H1 (cell line): Measurements from ENCODE around the gene NRL. TPM values are rescaled to one million over a fixed set of nuclear protein-coding genes. Genes with fewer than 3 reads are reported as not detected.

ENCODE experiments used
- CTCF ChIA-PET: fragments of 300-600 bp; sonication (Branson Sonifier 250); formaldehyde crosslinking; loops from one replicate; lab custom pipeline; 2021; ENCODE audit not compliant: partially characterized antibody; lab: Charles Lee
- POLR2A ChIA-PET: fragments of 300-600 bp; sonication (Branson Sonifier 250); formaldehyde crosslinking; loops from one replicate; lab custom pipeline; 2021; ENCODE audit warnings: inconsistent platforms; ENCODE audit not compliant: partially characterized antibody; lab: Charles Lee
- DNase-seq, 2 experiments: peaks; one replicate each; pipeline versions ENCODE4 v3.0.0 to v3.0.0-alpha.2; 2010 to 2022; ENCODE audit warnings: low spot score in 2 of 2, low read depth in 1 of 2, mixed read lengths in 1 of 2
- FAIRE-seq: peaks from 2 replicates; lab custom pipeline; 2011; peaks lifted over from hg19 to GRCh38; lab: Jason Lieb, UNC
- H2AFZ ChIP-seq: 2 replicates; pipeline ENCODE4 v1.8.1; 2012; ENCODE audit warnings: low read length, inconsistent platforms
- H2AK5ac ChIP-seq: 2 replicates; pipeline ENCODE4 v1.6.1; 2013; ENCODE audit warnings: low read depth, low read length
- H2BK120ac ChIP-seq: replicated peaks from 2 replicates; pipeline ENCODE3; 2013; ENCODE audit warnings: low read depth, low read length, inconsistent platforms
- H2BK12ac ChIP-seq: 2 replicates; pipeline ENCODE4 v1.6.1; 2013; ENCODE audit warnings: low read depth, low read length
- H2BK15ac ChIP-seq: 2 replicates; pipeline ENCODE4 v1.6.1; 2013; ENCODE audit warnings: low read length
- H2BK20ac ChIP-seq: 2 replicates; pipeline ENCODE4 v1.6.1; 2013; ENCODE audit warnings: low read length
- H2BK5ac ChIP-seq: 2 replicates; pipeline ENCODE4 v1.6.1; 2013; ENCODE audit warnings: low read depth, low read length
- H3K14ac ChIP-seq: 2 replicates; pipeline ENCODE4 v1.6.1; 2013; ENCODE audit warnings: inconsistent platforms; ENCODE audit not compliant: insufficient read length
- H3K18ac ChIP-seq: 2 replicates; pipeline ENCODE4 v1.6.1; 2013; ENCODE audit warnings: low read length; ENCODE audit errors: extremely low read depth
- H3K23ac ChIP-seq: 2 replicates; pipeline ENCODE4 v1.6.1; 2013; ENCODE audit warnings: inconsistent platforms; ENCODE audit not compliant: insufficient read length
- H3K23me2 ChIP-seq: 2 replicates; pipeline ENCODE4 v1.6.1; 2013; ENCODE audit warnings: low read depth, low read length
- H3K27ac ChIP-seq: 2 replicates; pipeline ENCODE4 v1.6.1; 2011; ENCODE audit warnings: low read depth, low read length, inconsistent platforms
- H3K27me3 ChIP-seq, 4 experiments: replicated peaks in 1 of 4; 1 replicate in 1 of 4; 2 replicates in 3 of 4; pipeline versions ENCODE4 v1.6.1 to v1.8.1; 2011 to 2013; ENCODE audit warnings: low read length in 3 of 4, mild to moderate bottlenecking in 3 of 4, inconsistent platforms in 2 of 4, mixed read lengths in 2 of 4, moderate library complexity in 1 of 4; ENCODE audit not compliant: control insufficient read depth in 3 of 4, insufficient read depth in 3 of 4; ENCODE audit errors: extremely low read depth in 1 of 4
- H3K36me3 ChIP-seq, 4 experiments: 2 replicates each; pipeline versions ENCODE4 v1.6.1 to v1.8.1; 2011 to 2013; ENCODE audit warnings: mild to moderate bottlenecking in 4 of 4, low read length in 3 of 4, moderate library complexity in 2 of 4, control low read depth in 1 of 4, inconsistent platforms in 1 of 4; ENCODE audit not compliant: insufficient read depth in 4 of 4, control insufficient read depth in 2 of 4
- H3K4ac ChIP-seq: replicated peaks from 2 replicates; pipeline ENCODE3; 2013; ENCODE audit warnings: low read length, low read depth, mixed read lengths, inconsistent platforms; ENCODE audit not compliant: insufficient read length
- H3K4me1 ChIP-seq, 4 experiments: replicated peaks in 1 of 4; 1 replicate in 1 of 4; 2 replicates in 3 of 4; pipeline versions ENCODE4 v1.6.1 to v1.8.1; 2011 to 2013; ENCODE audit warnings: low read length in 3 of 4, inconsistent platforms in 2 of 4, mixed read lengths in 1 of 4; ENCODE audit not compliant: insufficient read depth in 4 of 4, control insufficient read depth in 3 of 4
- H3K4me2 ChIP-seq, 2 experiments: 2 replicates each; pipeline versions ENCODE4 v1.6.1 to v1.8.1; 2011 to 2013; ENCODE audit warnings: low read depth in 2 of 2, low read length in 2 of 2, control low read depth in 1 of 2, inconsistent platforms in 1 of 2, mild to moderate bottlenecking in 1 of 2; ENCODE audit not compliant: insufficient read depth in 1 of 2
- H3K4me3 ChIP-seq, 4 experiments: fragments of 200-600, 300-600 bp in 1 of 4; sonication (generic), shearing (Covaris generic), sonication (Bioruptor Twin) in 1 of 4; 2 replicates each; pipeline versions ENCODE4 v1.5.1 to v1.8.1; 2011 to 2016; ENCODE audit warnings: low read length in 4 of 4, low read depth in 3 of 4, control low read depth in 2 of 4, inconsistent platforms in 2 of 4, mild to moderate bottlenecking in 2 of 4, mixed read lengths in 1 of 4, moderate library complexity in 1 of 4; ENCODE audit not compliant: insufficient read depth in 2 of 4; ENCODE audit errors: extremely low read depth in 1 of 4
- H3K56ac ChIP-seq: replicated peaks from 2 replicates; pipeline ENCODE3; 2013; ENCODE audit warnings: low read depth, mild to moderate bottlenecking, mixed read lengths, low read length, inconsistent platforms; ENCODE audit not compliant: insufficient read length
- H3K79me1 ChIP-seq: 2 replicates; pipeline ENCODE4 v1.6.1; 2013; ENCODE audit warnings: low read depth, low read length, control low read depth
- H3K79me2 ChIP-seq, 2 experiments: 2 replicates each; pipeline versions ENCODE4 v1.6.1 to v1.8.1; 2012 to 2013; ENCODE audit warnings: low read length in 2 of 2, mild to moderate bottlenecking in 2 of 2, inconsistent platforms in 1 of 2; ENCODE audit not compliant: insufficient read depth in 2 of 2, control insufficient read depth in 1 of 2
- H3K9ac ChIP-seq, 4 experiments: replicated peaks in 1 of 4; 1 replicate in 1 of 4; 2 replicates in 3 of 4; pipeline versions ENCODE4 v1.6.1 to v1.8.1; 2011 to 2013; ENCODE audit warnings: low read depth in 3 of 4, low read length in 3 of 4, control low read depth in 2 of 4, mild to moderate bottlenecking in 2 of 4, moderate library complexity in 2 of 4, inconsistent platforms in 1 of 4; ENCODE audit errors: extremely low read depth in 1 of 4
- H3K9me3 ChIP-seq, 2 experiments: 2 replicates each; pipeline versions ENCODE4 v1.6.1 to v1.8.1; 2012 to 2013; ENCODE audit warnings: mild to moderate bottlenecking in 2 of 2, moderate library complexity in 2 of 2, control low read depth in 1 of 2, inconsistent platforms in 1 of 2, low read depth in 1 of 2, low read length in 1 of 2, mixed read lengths in 1 of 2; ENCODE audit not compliant: insufficient read depth in 2 of 2
- H4K20me1 ChIP-seq, 2 experiments: replicated peaks in 1 of 2; 2 replicates each; pipeline versions ENCODE3 to v1.8.1; 2011 to 2013; ENCODE audit warnings: inconsistent platforms in 2 of 2, low read length in 2 of 2, mild to moderate bottlenecking in 1 of 2; ENCODE audit not compliant: insufficient read depth in 2 of 2, control insufficient read depth in 1 of 2
- H4K5ac ChIP-seq: 2 replicates; pipeline ENCODE4 v1.6.1; 2013; ENCODE audit warnings: low read length, low read depth, mixed read lengths, inconsistent platforms; ENCODE audit not compliant: insufficient read length
- H4K8ac ChIP-seq: 2 replicates; pipeline ENCODE4 v1.8.0; 2013; ENCODE audit warnings: mild to moderate bottlenecking, moderate library complexity, low read length, inconsistent platforms; ENCODE audit not compliant: insufficient read depth; ENCODE audit errors: extremely low read depth
- H4K91ac ChIP-seq: replicated peaks from 2 replicates; pipeline ENCODE3; 2013; ENCODE audit warnings: low read length, mixed read lengths, inconsistent platforms; ENCODE audit not compliant: insufficient read length
- ASH2L ChIP-seq: fragments of 200-600, 300-600 bp; sonication (generic); IDR thresholded peaks from one replicate; pipeline ENCODE4 v1.7.1; 2017; ENCODE audit warnings: low read length
- BACH1 ChIP-seq: IDR thresholded peaks from 2 replicates; pipeline ENCODE4 v1.6.1; 2012; ENCODE audit warnings: low read length, improper control_type of control experiment
- CBX8 ChIP-seq: fragments of 300-800, 300-1000 bp; sonication (generic); IDR thresholded peaks from 2 replicates; pipeline ENCODE4 v1.7.1; 2016; ENCODE audit warnings: low read depth, low read length, borderline replicate concordance
- CHD1 ChIP-seq: IDR thresholded peaks from 2 replicates; pipeline ENCODE4 v1.6.1; 2012; ENCODE audit warnings: low read depth, low read length, improper control_type of control experiment
- CHD2 ChIP-seq: IDR thresholded peaks from 2 replicates; pipeline ENCODE4 v1.6.1; 2012; ENCODE audit warnings: low read length, improper control_type of control experiment
- CREB1 ChIP-seq: IDR thresholded peaks from 2 replicates; pipeline ENCODE4 v1.6.1; 2012; ENCODE audit warnings: inconsistent platforms
- EP300 ChIP-seq, 2 experiments: IDR thresholded peaks; 1 replicate in 1 of 2; 2 replicates in 1 of 2; pipeline ENCODE4 v1.6.1; 2011 to 2012; ENCODE audit warnings: low read depth in 2 of 2, low read length in 2 of 2, mild to moderate bottlenecking in 2 of 2, borderline replicate concordance in 1 of 2, inconsistent platforms in 1 of 2, moderate library complexity in 1 of 2
- HDAC6 ChIP-seq: IDR thresholded peaks from one replicate; pipeline ENCODE4 v1.7.1; 2012; ENCODE audit warnings: low read depth, mild to moderate bottlenecking, inconsistent platforms, low read length, moderate library complexity
- JUN ChIP-seq: IDR thresholded peaks from 2 replicates; pipeline ENCODE4 v1.6.1; 2011; ENCODE audit warnings: low read depth, mild to moderate bottlenecking, improper control_type of control experiment, low read length
- SAP30 ChIP-seq: fragments of 300-600 bp; sonication (generic); IDR thresholded peaks from 2 replicates; pipeline ENCODE4 v1.7.1; 2012; ENCODE audit warnings: low read length, moderate library complexity, mild to moderate bottlenecking, inconsistent platforms; ENCODE audit not compliant: insufficient read depth, insufficient replicate concordance
- SIX5 ChIP-seq: IDR thresholded peaks from 2 replicates; pipeline ENCODE4 v1.6.1; 2011; ENCODE audit warnings: mild to moderate bottlenecking, low read depth, low read length
- SP2 ChIP-seq: IDR thresholded peaks from 2 replicates; pipeline ENCODE4 v1.6.1; 2012; ENCODE audit warnings: mild to moderate bottlenecking, low read length, inconsistent platforms
- TEAD4 ChIP-seq: IDR thresholded peaks from 2 replicates; pipeline ENCODE4 v1.6.1; 2012; ENCODE audit warnings: low read depth, low read length, inconsistent platforms, mixed read lengths
- WGBS, 2 experiments: shearing (Covaris generic) in 1 of 2; methylation state at CpG; one replicate each; pipeline versions ENCODE4 v1.1.6 to v1.1.7; 2013 to 2015; ENCODE audit warnings: low lambda C conversion rate in 2 of 2, mixed read lengths in 2 of 2, inconsistent platforms in 1 of 2, low coverage in 1 of 2, missing lambda C conversion rate in 1 of 2; ENCODE audit not compliant: insufficient replicate concordance in 2 of 2, insufficient coverage in 1 of 2, insufficient read length in 1 of 2; ENCODE audit errors: extremely low coverage in 1 of 2, missing lambda C conversion rate in 1 of 2; 5-methylcytosine and 5-hydroxymethylcytosine counted together
- polyA plus RNA-seq, 7 experiments: library from polyadenylated mRNA; depleted of rRNA in 3 of 7; stranded (reverse) in 5 of 7; unstranded in 2 of 7; fragments of >200 nt in 5 of 7; fragments of 200-250 nt in 2 of 7; gene quantifications; 1 replicate in 5 of 7; 2 replicates in 1 of 7; 4 replicates in 1 of 7; pipeline versions ENCODE4 v1.2.1 to v1.2.3, GENCODE V29; 2011 to 2013; ENCODE audit warnings: missing spikeins in 2 of 7, mixed read lengths in 2 of 7
- total RNA-seq: library from RNA; stranded (reverse); fragmentation: NEBNext Ultra II Directional; extraction: Animal tissue kit (Norgen Biotek cat#: 25700); gene quantifications from 2 replicates; pipeline ENCODE4 v1.2.1, GENCODE V29; 2021

NRL gene
- total and polyA plus RNA-seq, 2 of the 8 experiments (the other 6 are each of a cell fraction or from before 2014, with no cell fraction given) = 1.1 to 2.2 TPM

DNA sequence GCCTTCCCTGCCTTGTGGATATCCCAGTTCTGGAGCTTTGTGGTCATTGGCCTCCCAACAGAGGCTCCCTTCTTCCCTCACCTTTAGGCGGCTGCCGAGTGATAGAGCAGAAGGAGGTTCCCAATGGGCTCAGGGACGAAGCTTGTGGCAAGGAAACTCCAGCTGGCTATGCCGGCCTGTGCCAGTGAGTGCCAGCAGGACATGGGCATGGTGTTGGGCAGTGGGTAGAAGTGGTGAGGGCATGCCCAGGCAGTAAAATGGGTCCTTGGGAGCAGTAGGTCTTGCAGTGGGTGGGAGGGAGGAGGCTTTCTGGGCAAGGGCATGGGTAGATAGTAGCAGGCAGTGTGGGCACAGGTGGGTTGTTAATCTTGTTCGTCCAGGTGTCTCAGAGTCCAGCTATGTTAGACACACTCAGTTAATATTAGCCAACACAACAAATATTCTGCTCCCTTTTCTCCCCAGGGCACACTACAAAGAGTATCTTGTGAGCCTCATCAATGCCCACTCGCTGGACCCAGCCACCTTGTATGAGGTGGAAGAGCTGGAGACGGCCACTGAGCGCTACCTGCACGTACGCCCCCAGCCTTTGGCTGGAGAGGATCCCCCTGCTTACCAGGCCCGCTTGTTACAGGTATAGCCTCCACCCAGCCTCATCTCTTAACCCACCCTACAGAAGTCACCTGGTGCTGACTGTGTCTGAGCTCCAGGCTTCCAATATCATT is 45.2 kb upstream of the NRL start:
- H3K23ac ChIP-seq = no peak overlapping the region
- H2BK12ac ChIP-seq = no peak overlapping the region
- H2AFZ ChIP-seq = no peak overlapping the region
- H2BK20ac ChIP-seq = no peak overlapping the region
- peaks cover 0 to 10% (median 2%) of the 10 kb centered on the region in 4 experiments; a peak in 3 of 7 replicates for H3K4me1 ChIP-seq
- no peak overlapping the region for H3K9ac ChIP-seq
- H3K79me1 ChIP-seq = no peaks in the 10 kb centered on the region
- H3K9me3 ChIP-seq = no peaks in the 10 kb centered on the region
- no peaks in the 10 kb centered on the region for H3K79me2 ChIP-seq
- no peak overlapping the region for H3K18ac ChIP-seq
- no peaks in the 10 kb centered on the region; a peak in 1 of 7 replicates for H3K27me3 ChIP-seq
- no peak overlapping the region for H2BK120ac ChIP-seq
- ChIA-PET POLR2A (interaction anchor here (0.6 to 7.6 kb wide), 19 partner anchors 10 to 140 kb away, joined by 3 to 93 read pairs (median 11); partner anchors contain the start of genes CHMP4A, DCAF11, DHRS1 and EMC9), CTCF (interaction anchor here (0.6 to 3.3 kb wide), 24 partner anchors 9 to 197 kb away, joined by 3 to 26 read pairs (median 6); partner anchors contain the start of genes CIDEB, DCAF11, IPO4 and NRL)
- peaks cover 2 to 16% of the 10 kb centered on the region in 2 experiments for H4K20me1 ChIP-seq
- H3K4me2 ChIP-seq = no peak overlapping the region
- no peak overlapping the region for H3K27ac ChIP-seq
- no peak overlapping the region for H3K4ac ChIP-seq
- H3K56ac ChIP-seq = no peak overlapping the region
- 0 out of 2 replicates have a peak overlapping the region, but pooled peaks have one; percentile 3 for H4K8ac ChIP-seq
- FAIRE-seq (no peak), DNase-seq (no peak)
- no peak overlapping the region for H4K5ac ChIP-seq
- H3K36me3 ChIP-seq = peaks cover 24 to 44% (median 38%) of the 10 kb centered on the region in 4 experiments
- WGBS, 2 experiments = 91% methylated on average over 11 of the region's 11 CpGs; no CpG with 5 or more reads in 1 of the 2 experiments
- H3K4me3 ChIP-seq = no peak overlapping the region
- 0 out of 2 replicates have a peak, but pooled peaks cover 2% of the 10 kb centered on the region for H3K23me2 ChIP-seq
- no peak overlapping the region for H2BK15ac ChIP-seq
- no peak overlapping the region for H2AK5ac ChIP-seq
- H2BK5ac ChIP-seq = no peak overlapping the region
- H4K91ac ChIP-seq = no peak overlapping the region
- no peak overlapping the region for H3K14ac ChIP-seq
- TF ChIP-seq EP300 (IDR thresholded peaks at IDR 0.05; ENCODE audit: borderline replicate concordance in 1 of 2, low read depth in 2 of 2, low read length in 2 of 2) (no peak), CHD2 (no peak), SIX5 (no peak), TEAD4 (no peak), JUN (no peak), BACH1 (no peak), CREB1 (no peak), ASH2L (no peak), SP2 (no peak), CBX8 (no peak), SAP30 (no peak), HDAC6 (no peak), CHD1 (no peak)
